ENCODE data around the gene LRRC8A.

Gene LRRC8A

GRCh38 chr9:128886211-128886891, 4.4 kb downstream of the LRRC8A start:
- Histone ChIP-seq H2BK12ac (ENCODE audit: low read length) (no peak overlapping the region), H2BK5ac (ENCODE audit: low read length) (no peak overlapping the region), H3K27ac (replicated peaks; ENCODE audit: low read length) (no peak overlapping the region), H3K9me3 (replicated peaks in 1 of 2; ENCODE audit: control insufficient read depth in 2 of 2, insufficient read depth in 1 of 2, low read depth in 1 of 2, low read length in 2 of 2) (no peaks in the 10 kb centered on the region), H3K9ac (ENCODE audit: low read depth, low read length, poor library complexity) (no peak overlapping the region), H2BK15ac (ENCODE audit: low read length) (no peak overlapping the region), H3K36me3 (replicated peaks in 1 of 2; ENCODE audit: control insufficient read depth in 2 of 2, insufficient read depth in 2 of 2, low read length in 2 of 2) (peaks cover 23 to 52% of the 10 kb centered on the region in 2 donors), H3K4me2 (ENCODE audit: insufficient read depth, low read length, poor library complexity, severe bottlenecking) (no peak overlapping the region), H4K91ac (ENCODE audit: low read depth, low read length, poor library complexity) (no peak overlapping the region), H4K8ac (ENCODE audit: low read depth, low read length) (no peak overlapping the region), H3K23ac (ENCODE audit: low read depth, low read length, poor library complexity) (no peak overlapping the region), H3K18ac (ENCODE audit: low read length) (no peak overlapping the region), H2AFZ (ENCODE audit: low read length) (no peak overlapping the region), H3K14ac (ENCODE audit: low read length) (no peak overlapping the region), H3K27me3 (ENCODE audit: control insufficient read depth in 3 of 3, insufficient read depth in 3 of 3, low read depth in 1 of 3, low read length in 3 of 3) (no peaks in the 10 kb centered on the region), H2BK120ac (ENCODE audit: low read depth, low read length) (no peak overlapping the region), H3K4me1 (ENCODE audit: control insufficient read depth in 2 of 2, insufficient read depth in 1 of 2, low read depth in 1 of 2, low read length in 2 of 2) (peaks cover 9 to 10% of the 10 kb centered on the region in 2 donors), H3K4ac (ENCODE audit: low read length) (no peak overlapping the region), H2AK5ac (ENCODE audit: low read depth, low read length) (no peak overlapping the region), H3K4me3 (ENCODE audit: low read length in 2 of 2) (peak overlapping the region in 1 of 2 donors; percentile 10), H3K79me1 (ENCODE audit: low read depth, low read length) (peaks cover 20% of the 10 kb centered on the region)
- DNase-seq (ENCODE audit: low spot score): no peak
- WGBS, 2 donors (ENCODE audit: extremely low coverage in 2 of 2, insufficient read length in 2 of 2, insufficient replicate concordance in 1 of 2): no CpG with 5 or more reads among the region's 13 CpGs

GRCh38 chr9:128887049-128887448, 5.1 kb downstream of the LRRC8A start:
- Histone ChIP-seq H3K4me3 (ENCODE audit: low read length in 2 of 2) (no peak overlapping the region), H3K9me3 (replicated peaks in 1 of 2; ENCODE audit: control insufficient read depth in 2 of 2, insufficient read depth in 1 of 2, low read depth in 1 of 2, low read length in 2 of 2) (no peaks in the 10 kb centered on the region), H3K23ac (ENCODE audit: low read depth, low read length, poor library complexity) (no peak overlapping the region), H3K4me1 (ENCODE audit: control insufficient read depth in 2 of 2, insufficient read depth in 1 of 2, low read depth in 1 of 2, low read length in 2 of 2) (peaks cover 9 to 10% of the 10 kb centered on the region in 2 donors), H4K91ac (ENCODE audit: low read depth, low read length, poor library complexity) (no peak overlapping the region), H2BK12ac (ENCODE audit: low read length) (no peak overlapping the region), H3K27me3 (ENCODE audit: control insufficient read depth in 3 of 3, insufficient read depth in 3 of 3, low read depth in 1 of 3, low read length in 3 of 3) (no peaks in the 10 kb centered on the region), H3K14ac (ENCODE audit: low read length) (no peak overlapping the region), H2BK15ac (ENCODE audit: low read length) (no peak overlapping the region), H3K4me2 (ENCODE audit: insufficient read depth, low read length, poor library complexity, severe bottlenecking) (no peak overlapping the region), H3K79me1 (ENCODE audit: low read depth, low read length) (peaks cover 25% of the 10 kb centered on the region), H3K36me3 (replicated peaks in 1 of 2; ENCODE audit: control insufficient read depth in 2 of 2, insufficient read depth in 2 of 2, low read length in 2 of 2) (peaks cover 26 to 59% of the 10 kb centered on the region in 2 donors), H4K8ac (ENCODE audit: low read depth, low read length) (no peak overlapping the region), H3K9ac (ENCODE audit: low read depth, low read length, poor library complexity) (no peak overlapping the region), H3K18ac (ENCODE audit: low read length) (no peak overlapping the region), H3K4ac (ENCODE audit: low read length) (no peak overlapping the region), H2AK5ac (ENCODE audit: low read depth, low read length) (no peak overlapping the region), H2BK120ac (ENCODE audit: low read depth, low read length) (no peak overlapping the region), H2AFZ (ENCODE audit: low read length) (no peak overlapping the region), H2BK5ac (ENCODE audit: low read length) (no peak overlapping the region), H3K27ac (replicated peaks; ENCODE audit: low read length) (no peak overlapping the region)
- WGBS, 2 donors (ENCODE audit: extremely low coverage in 2 of 2, insufficient read length in 2 of 2, insufficient replicate concordance in 1 of 2): no CpG with 5 or more reads among the region's 3 CpGs
- no peak for DNase-seq (ENCODE audit: low spot score)

- Histone ChIP-seq H2BK15ac (ENCODE audit: low read length) (no peak overlapping the region), H2AK5ac (ENCODE audit: low read depth, low read length) (no peak overlapping the region), H2BK120ac (ENCODE audit: low read depth, low read length) (no peak overlapping the region), H3K4me2 (ENCODE audit: insufficient read depth, low read length, poor library complexity, severe bottlenecking) (no peak overlapping the region), H4K8ac (ENCODE audit: low read depth, low read length) (no peak overlapping the region), H2AFZ (ENCODE audit: low read length) (no peak overlapping the region), H3K4me3 (ENCODE audit: low read length in 2 of 2) (no peak overlapping the region), H2BK12ac (ENCODE audit: low read length) (no peak overlapping the region), H2BK5ac (ENCODE audit: low read length) (no peak overlapping the region), H3K4ac (ENCODE audit: low read length) (no peak overlapping the region), H3K9me3 (replicated peaks in 1 of 2; ENCODE audit: control insufficient read depth in 2 of 2, insufficient read depth in 1 of 2, low read depth in 1 of 2, low read length in 2 of 2) (no peaks in the 10 kb centered on the region), H3K14ac (ENCODE audit: low read length) (no peak overlapping the region), H3K18ac (ENCODE audit: low read length) (no peak overlapping the region), H3K36me3 (replicated peaks in 1 of 2; ENCODE audit: control insufficient read depth in 2 of 2, insufficient read depth in 2 of 2, low read length in 2 of 2) (peaks cover 26 to 67% of the 10 kb centered on the region in 2 donors), H3K9ac (ENCODE audit: low read depth, low read length, poor library complexity) (no peak overlapping the region), H3K27me3 (ENCODE audit: control insufficient read depth in 3 of 3, insufficient read depth in 3 of 3, low read depth in 1 of 3, low read length in 3 of 3) (no peaks in the 10 kb centered on the region), H3K27ac (replicated peaks; ENCODE audit: low read length) (no peak overlapping the region), H4K91ac (ENCODE audit: low read depth, low read length, poor library complexity) (no peak overlapping the region), H3K79me1 (ENCODE audit: low read depth, low read length) (peaks cover 25% of the 10 kb centered on the region), H3K4me1 (ENCODE audit: control insufficient read depth in 2 of 2, insufficient read depth in 1 of 2, low read depth in 1 of 2, low read length in 2 of 2) (peaks cover 9 to 10% of the 10 kb centered on the region in 2 donors), H3K23ac (ENCODE audit: low read depth, low read length, poor library complexity) (no peak overlapping the region)
- WGBS, 2 donors (ENCODE audit: extremely low coverage in 2 of 2, insufficient read length in 2 of 2, insufficient replicate concordance in 1 of 2): no CpG with 5 or more reads among the region's 9 CpGs
- no peak for DNase-seq (ENCODE audit: low spot score)
Measured at GRCh38 chr9:128887914-128888350, 6.0 kb downstream of the LRRC8A start.

DNA sequence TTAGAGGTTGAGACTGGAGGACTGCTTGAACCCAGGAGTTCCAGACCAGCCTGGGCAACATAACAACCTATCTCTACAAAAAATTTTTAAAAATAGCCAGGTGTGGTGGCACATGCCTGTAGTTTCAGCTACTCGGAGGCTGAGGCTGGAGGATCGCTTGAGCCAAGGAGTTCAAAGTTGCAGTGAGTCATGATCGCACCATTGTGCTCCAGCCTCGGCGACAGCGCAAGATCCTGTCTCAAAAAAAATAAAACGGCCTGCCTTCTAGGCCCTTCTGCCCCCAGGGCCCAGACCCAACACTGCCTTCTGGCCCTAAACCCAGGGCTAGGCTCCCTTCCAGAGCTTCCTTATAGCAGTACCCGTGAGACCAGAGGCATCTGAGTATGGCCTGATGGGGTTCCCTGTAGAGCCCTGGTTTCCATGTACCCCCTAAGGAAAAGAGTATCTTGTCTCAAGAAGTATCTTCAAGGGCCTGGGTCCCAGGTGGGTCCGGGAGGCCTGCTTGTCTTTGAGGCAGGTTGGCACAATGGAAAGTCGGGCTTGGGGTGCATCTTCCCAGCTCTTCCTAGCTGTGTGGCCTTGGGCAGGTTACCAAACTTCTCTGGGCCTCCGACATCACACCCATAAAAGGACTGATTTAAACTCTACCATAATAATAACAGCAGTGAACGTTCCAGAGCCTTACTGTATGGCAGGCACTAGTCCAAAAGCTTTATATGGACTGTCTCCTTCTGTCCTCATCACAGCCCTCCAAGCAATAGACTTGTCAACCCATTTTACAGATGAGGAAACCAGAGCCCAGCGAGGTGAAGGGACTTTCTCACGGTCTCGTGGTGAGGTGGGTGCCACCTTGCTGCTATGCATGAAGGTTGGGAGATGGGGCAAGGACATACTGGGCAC, 9.6 kb downstream of the LRRC8A start:
- Histone ChIP-seq H2AFZ (ENCODE audit: low read length) (no peak overlapping the region), H3K18ac (ENCODE audit: low read length) (no peak overlapping the region), H3K23ac (ENCODE audit: low read depth, low read length, poor library complexity) (peak overlapping the region; percentile 67), H4K91ac (ENCODE audit: low read depth, low read length, poor library complexity) (no peak overlapping the region), H3K27ac (replicated peaks; ENCODE audit: low read length) (no peak overlapping the region), H3K4me3 (ENCODE audit: low read length in 2 of 2) (no peak overlapping the region), H2AK5ac (ENCODE audit: low read depth, low read length) (no peak overlapping the region), H3K79me1 (ENCODE audit: low read depth, low read length) (peaks cover 16% of the 10 kb centered on the region), H3K36me3 (replicated peaks in 1 of 2; ENCODE audit: control insufficient read depth in 2 of 2, insufficient read depth in 2 of 2, low read length in 2 of 2) (peaks cover 17 to 73% of the 10 kb centered on the region in 2 donors), H2BK5ac (ENCODE audit: low read length) (no peak overlapping the region), H3K9ac (ENCODE audit: low read depth, low read length, poor library complexity) (peak overlapping the region; percentile 37), H3K27me3 (ENCODE audit: control insufficient read depth in 3 of 3, insufficient read depth in 3 of 3, low read depth in 1 of 3, low read length in 3 of 3) (no peaks in the 10 kb centered on the region), H2BK12ac (ENCODE audit: low read length) (no peak overlapping the region), H2BK15ac (ENCODE audit: low read length) (no peak overlapping the region), H3K4me2 (ENCODE audit: insufficient read depth, low read length, poor library complexity, severe bottlenecking) (no peak overlapping the region), H3K4ac (ENCODE audit: low read length) (no peak overlapping the region), H2BK120ac (ENCODE audit: low read depth, low read length) (no peak overlapping the region), H3K9me3 (replicated peaks in 1 of 2; ENCODE audit: control insufficient read depth in 2 of 2, insufficient read depth in 1 of 2, low read depth in 1 of 2, low read length in 2 of 2) (no peaks in the 10 kb centered on the region), H3K4me1 (ENCODE audit: control insufficient read depth in 2 of 2, insufficient read depth in 1 of 2, low read depth in 1 of 2, low read length in 2 of 2) (peaks cover 7% of the 10 kb centered on the region in 2 donors), H4K8ac (ENCODE audit: low read depth, low read length) (no peak overlapping the region), H3K14ac (ENCODE audit: low read length) (no peak overlapping the region)
- WGBS, 2 donors (ENCODE audit: extremely low coverage in 2 of 2, insufficient read length in 2 of 2, insufficient replicate concordance in 1 of 2): no CpG with 5 or more reads among the region's 15 CpGs
- no peak for DNase-seq (ENCODE audit: low spot score)

Measured in neuronal stem cell (in vitro differentiated cells).